Epithelial cell of proximal tubule (primary cell): Measurements from ENCODE around the gene SETDB2. TPM values are rescaled to one million over a fixed set of nuclear protein-coding genes. Genes with fewer than 3 reads are reported as not detected.

Source experiments
- DNase-seq: peaks from one replicate; pipeline ENCODE4 v3.0.0-alpha.2; 2011; ENCODE audit warnings: low read depth
- H3K4me3 ChIP-seq: 2 replicates; pipeline ENCODE4 v1.5.1; 2011; ENCODE audit warnings: low read depth, mild to moderate bottlenecking, low read length
- total RNA-seq: library from RNA; depleted of rRNA; stranded (reverse); fragments of >200 nt; gene quantifications from 2 replicates; pipeline ENCODE4 v1.2.3, GENCODE V29; 2015
- TF ChIP-seq, protein P1 (sequence below): conservative IDR thresholded peaks from 2 replicates; pipeline ENCODE4 v1.5.1; 2012; ENCODE audit warnings: low read depth, mild to moderate bottlenecking, low read length

SETDB2 gene, protein sequence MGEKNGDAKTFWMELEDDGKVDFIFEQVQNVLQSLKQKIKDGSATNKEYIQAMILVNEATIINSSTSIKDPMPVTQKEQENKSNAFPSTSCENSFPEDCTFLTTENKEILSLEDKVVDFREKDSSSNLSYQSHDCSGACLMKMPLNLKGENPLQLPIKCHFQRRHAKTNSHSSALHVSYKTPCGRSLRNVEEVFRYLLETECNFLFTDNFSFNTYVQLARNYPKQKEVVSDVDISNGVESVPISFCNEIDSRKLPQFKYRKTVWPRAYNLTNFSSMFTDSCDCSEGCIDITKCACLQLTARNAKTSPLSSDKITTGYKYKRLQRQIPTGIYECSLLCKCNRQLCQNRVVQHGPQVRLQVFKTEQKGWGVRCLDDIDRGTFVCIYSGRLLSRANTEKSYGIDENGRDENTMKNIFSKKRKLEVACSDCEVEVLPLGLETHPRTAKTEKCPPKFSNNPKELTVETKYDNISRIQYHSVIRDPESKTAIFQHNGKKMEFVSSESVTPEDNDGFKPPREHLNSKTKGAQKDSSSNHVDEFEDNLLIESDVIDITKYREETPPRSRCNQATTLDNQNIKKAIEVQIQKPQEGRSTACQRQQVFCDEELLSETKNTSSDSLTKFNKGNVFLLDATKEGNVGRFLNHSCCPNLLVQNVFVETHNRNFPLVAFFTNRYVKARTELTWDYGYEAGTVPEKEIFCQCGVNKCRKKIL
- 4.3 and 5.2 TPM in 2 replicates for total RNA-seq

DNA sequence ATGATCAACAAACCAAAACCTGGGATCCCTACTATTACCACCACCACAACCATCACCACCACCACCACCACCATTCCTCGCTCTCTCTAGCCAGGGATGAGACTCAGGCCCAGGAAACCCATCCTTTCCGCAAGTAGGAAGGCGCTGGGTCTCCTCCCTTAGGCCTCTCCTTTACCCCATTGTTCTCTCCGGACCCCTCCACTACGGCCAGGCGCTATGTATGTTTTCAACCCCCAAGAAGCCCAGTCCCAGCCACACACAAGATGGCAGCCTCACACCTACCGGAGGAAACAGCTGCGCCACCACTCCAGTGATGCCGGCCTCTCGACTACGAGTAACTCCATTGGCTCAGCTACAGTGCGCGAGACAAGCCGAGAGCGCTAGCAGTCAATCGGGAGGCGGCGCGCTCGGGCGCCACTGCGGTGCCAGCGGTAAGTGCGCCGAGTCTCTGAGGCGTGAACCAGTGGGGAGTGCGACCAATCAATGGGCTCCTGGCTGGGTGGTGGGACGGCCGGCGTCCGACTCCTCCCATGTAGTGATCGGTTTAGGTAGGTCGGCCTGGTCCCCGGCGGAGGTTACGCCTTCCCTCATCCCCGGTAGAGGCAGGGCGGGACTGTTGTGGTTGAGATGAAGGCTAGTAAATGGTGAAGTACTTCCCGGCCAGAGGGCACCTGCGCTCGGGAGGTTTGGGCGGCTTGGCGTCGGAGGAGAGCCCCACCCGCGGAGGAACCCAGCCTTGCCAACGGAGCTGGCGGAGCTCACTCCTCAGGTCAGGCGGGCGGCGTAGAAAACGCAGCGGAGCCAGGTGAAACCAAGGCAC, at the start of gene SETDB2, which contains the start of gene CAB39L:
TSS of gene SETDB2 (plus strand) at position 571 of the 820 bp plus-strand sequence. CDS start 7,620 bp downstream, outside the sequence.
TSS of gene CAB39L (minus strand) at position 361 of the 820 bp plus-strand sequence. CDS start 61,154 bp downstream, outside the sequence.
- DNase-seq = peak; percentile 89

DNA sequence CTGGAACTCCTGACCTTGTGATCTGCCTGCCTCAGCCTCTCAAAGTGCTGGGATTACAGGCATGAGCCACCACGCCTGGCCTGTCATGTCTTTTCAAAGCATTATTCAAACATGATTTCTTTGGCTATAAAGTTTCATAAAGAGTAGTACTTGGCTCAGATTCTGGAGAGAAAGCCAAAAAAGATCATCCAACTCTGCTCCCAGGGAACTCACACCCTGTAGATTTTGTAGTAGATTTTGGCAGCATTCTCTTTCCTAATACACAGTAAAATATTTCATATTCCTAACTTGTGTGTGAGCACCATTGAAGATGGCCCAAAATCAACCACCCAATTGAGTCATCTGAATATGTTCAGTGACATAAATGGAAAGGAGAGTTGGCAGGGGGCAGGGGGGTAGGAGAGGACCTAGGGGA, 48.6 kb upstream of the SETDB2 start:
- TF ChIP-seq, protein P1, sequence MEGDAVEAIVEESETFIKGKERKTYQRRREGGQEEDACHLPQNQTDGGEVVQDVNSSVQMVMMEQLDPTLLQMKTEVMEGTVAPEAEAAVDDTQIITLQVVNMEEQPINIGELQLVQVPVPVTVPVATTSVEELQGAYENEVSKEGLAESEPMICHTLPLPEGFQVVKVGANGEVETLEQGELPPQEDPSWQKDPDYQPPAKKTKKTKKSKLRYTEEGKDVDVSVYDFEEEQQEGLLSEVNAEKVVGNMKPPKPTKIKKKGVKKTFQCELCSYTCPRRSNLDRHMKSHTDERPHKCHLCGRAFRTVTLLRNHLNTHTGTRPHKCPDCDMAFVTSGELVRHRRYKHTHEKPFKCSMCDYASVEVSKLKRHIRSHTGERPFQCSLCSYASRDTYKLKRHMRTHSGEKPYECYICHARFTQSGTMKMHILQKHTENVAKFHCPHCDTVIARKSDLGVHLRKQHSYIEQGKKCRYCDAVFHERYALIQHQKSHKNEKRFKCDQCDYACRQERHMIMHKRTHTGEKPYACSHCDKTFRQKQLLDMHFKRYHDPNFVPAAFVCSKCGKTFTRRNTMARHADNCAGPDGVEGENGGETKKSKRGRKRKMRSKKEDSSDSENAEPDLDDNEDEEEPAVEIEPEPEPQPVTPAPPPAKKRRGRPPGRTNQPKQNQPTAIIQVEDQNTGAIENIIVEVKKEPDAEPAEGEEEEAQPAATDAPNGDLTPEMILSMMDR = no peak
- DNase-seq = no peak
- H3K4me3 ChIP-seq = no peak overlapping the region

More for the DNA sequence above, at the start of gene SETDB2, which contains the start of gene CAB39L:
- peak within 1 kb of the TSS; percentile 88 for H3K4me3 ChIP-seq
- TF ChIP-seq, protein P1 = peak; percentile 34

DNA sequence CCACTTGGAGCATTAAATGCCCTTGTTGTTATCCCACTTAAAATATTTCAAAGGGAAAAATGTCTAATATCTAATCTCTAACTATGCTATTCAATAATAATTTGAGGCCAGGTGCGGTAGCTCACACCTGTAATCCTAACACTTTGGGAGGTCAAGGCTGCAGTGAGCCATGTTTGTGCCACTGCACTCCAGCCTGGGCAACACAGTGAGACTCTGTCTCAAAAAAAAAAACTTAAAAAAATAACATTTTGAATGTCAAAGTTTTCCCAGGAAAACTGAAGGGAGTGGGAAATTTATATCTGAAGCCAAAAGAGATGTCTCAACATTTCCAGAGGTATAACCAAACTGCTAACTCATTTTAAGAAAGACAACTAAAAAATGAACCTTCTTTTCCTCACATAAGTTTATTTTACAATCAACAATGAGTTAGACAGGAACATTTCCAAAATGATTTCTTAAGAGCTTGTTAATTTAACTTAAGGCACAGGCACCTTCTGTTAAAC, 48.1 kb upstream of the SETDB2 start:
- no peak for DNase-seq
- TF ChIP-seq, protein P1 = no peak

DNA sequence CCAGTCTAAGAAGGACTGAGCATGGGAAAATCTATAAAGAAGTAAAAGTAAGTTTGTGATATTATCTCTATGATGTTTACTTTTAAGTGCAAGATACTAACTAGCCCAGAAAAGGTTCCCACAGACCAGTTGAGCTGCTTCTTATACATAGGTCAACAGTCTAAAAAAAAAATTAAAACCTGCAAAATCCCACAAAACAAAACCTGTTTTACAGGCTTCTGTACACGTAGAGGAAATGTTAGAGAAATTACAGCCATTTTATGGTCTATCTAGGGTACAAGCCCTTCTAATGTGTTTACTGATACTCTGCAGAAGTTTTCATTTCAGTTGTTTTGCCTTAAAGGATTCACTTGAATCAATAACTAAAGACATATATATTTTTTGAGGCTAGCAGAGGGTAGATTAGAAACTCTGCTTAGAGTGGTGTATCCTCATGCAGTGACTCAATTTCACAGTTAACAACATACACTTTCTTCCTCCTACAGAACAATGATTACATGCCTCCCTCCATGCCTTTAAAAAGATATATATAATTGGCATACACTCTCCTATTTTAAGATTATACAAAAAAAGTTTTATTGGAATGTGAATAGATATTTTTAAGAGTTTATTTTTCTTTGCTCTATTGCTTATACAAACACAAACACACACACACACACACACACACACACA, 44.1 kb upstream of the SETDB2 start:
- TF ChIP-seq, protein P1 = no peak
- no peak for DNase-seq
- H3K4me3 ChIP-seq = no peak overlapping the region

More for the DNA sequence above, 48.1 kb upstream of the SETDB2 start:
- no peak overlapping the region for H3K4me3 ChIP-seq

DNA sequence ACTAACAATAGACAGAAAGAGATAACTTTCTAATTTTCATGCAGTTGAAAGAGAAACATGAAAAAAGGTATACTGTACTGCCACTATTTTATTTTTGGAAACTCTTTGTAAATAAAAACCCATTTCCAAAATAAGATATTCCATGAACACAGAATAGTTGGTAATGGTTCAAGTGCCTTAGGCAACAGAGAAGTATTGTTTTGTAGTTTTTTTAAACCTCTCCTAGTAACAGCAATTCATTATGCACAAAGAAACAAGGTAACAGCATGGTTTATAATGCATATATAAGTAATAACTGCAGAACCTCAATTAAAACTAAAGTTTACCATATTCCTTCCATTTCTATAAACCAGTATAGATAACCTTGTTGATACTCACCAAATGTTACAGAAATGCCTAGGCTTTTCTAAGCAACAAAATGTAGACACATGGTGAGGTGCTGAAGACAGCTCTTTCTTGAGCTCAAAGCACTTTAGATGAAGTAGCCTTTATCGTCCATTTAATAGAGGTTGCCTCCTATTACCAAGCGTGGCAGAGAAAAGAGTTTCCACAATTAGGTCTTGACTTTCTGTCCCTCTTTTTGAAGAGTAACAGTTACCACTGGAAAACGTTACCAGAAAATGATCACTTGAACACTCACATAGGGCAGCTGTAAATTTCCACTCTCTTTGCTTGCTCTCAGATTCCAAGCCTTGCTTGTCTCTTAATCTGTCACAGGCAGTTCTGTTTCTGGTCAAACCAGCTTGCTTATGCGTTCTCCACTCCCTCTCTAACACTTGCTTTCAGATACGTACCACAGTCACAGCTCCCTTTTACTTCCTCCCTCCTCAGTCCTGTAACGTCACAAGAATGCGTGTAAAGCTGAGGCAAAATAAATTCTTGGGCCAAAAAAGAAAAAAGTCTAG, 43.1 kb upstream of the SETDB2 start:
- TF ChIP-seq, protein P1 = no peak
- H3K4me3 ChIP-seq = no peak overlapping the region
- no peak for DNase-seq
